Liver (tissue), 3 donors: ENCODE results near the gene PODXL2.

ENCODE experiments used
- CTCF ChIP-seq: fragments of 150-350 bp; IDR thresholded peaks from 2 replicates; pipeline ENCODE4 v1.5.1; 2017; ENCODE audit warnings: improper control_type of control experiment, low read depth, low read length; ENCODE audit not compliant: missing input control
- EGR1 ChIP-seq, 2 donors: IDR thresholded peaks; 2 replicates each; pipeline ENCODE4 v1.6.1; 2016 to 2018; ENCODE audit warnings: antibody characterized with exemption in 2 of 2, low read depth in 2 of 2
- GABPA ChIP-seq, 2 donors: IDR thresholded peaks in 1 of 2; conservative IDR thresholded peaks in 1 of 2; 2 replicates each; pipeline ENCODE4 v1.6.1; 2016; ENCODE audit warnings: antibody characterized with exemption in 2 of 2, mild to moderate bottlenecking in 1 of 2, moderate library complexity in 1 of 2
- HNF4A ChIP-seq, 2 donors: conservative IDR thresholded peaks; 2 replicates each; pipeline ENCODE4 v1.6.1; 2016; ENCODE audit warnings: antibody characterized with exemption in 2 of 2, mild to moderate bottlenecking in 2 of 2
- JUND ChIP-seq, 2 donors: IDR thresholded peaks; 2 replicates each; pipeline ENCODE4 v1.6.1; 2016; ENCODE audit warnings: antibody characterized with exemption in 2 of 2
- MAX ChIP-seq: IDR thresholded peaks from 2 replicates; pipeline ENCODE4 v1.6.1; 2016; ENCODE audit warnings: antibody characterized with exemption
- RAD21 ChIP-seq, 2 donors: IDR thresholded peaks; 2 replicates each; pipeline ENCODE4 v1.6.1; 2016; ENCODE audit warnings: antibody characterized with exemption in 2 of 2, mild to moderate bottlenecking in 2 of 2
- REST ChIP-seq: IDR thresholded peaks from 2 replicates; pipeline ENCODE4 v1.6.1; 2016; ENCODE audit warnings: antibody characterized with exemption, mild to moderate bottlenecking
- TAF1 ChIP-seq: conservative IDR thresholded peaks from 2 replicates; pipeline ENCODE4 v1.6.1; 2016; ENCODE audit warnings: antibody characterized with exemption, mild to moderate bottlenecking
- YY1 ChIP-seq: IDR thresholded peaks from 2 replicates; pipeline ENCODE4 v1.6.1; 2016; ENCODE audit warnings: antibody characterized with exemption, mild to moderate bottlenecking
- ZBTB33 ChIP-seq: IDR thresholded peaks from 2 replicates; pipeline ENCODE4 v1.6.1; 2016; ENCODE audit warnings: antibody characterized with exemption
- donor health status: healthy.
- donor health status: healthy.

- TF ChIP-seq CTCF, result no peak
- TF ChIP-seq YY1, result no peak
- no peak for TF ChIP-seq EGR1 (IDR thresholded peaks at IDR 0.05; ENCODE audit: low read depth in 2 of 2)
- no peak for TF ChIP-seq MAX
- no peak for TF ChIP-seq TAF1
- no peak for TF ChIP-seq HNF4A (conservative IDR thresholded peaks at IDR 0.05)
- no peak for TF ChIP-seq GABPA (IDR thresholded peaks at IDR 0.05 in 1 of 2, conservative IDR thresholded peaks at IDR 0.05 in 1 of 2)
- TF ChIP-seq ZBTB33, result no peak
- TF ChIP-seq JUND (IDR thresholded peaks at IDR 0.05), result no peak
- no peak for TF ChIP-seq REST
- TF ChIP-seq RAD21 (IDR thresholded peaks at IDR 0.05), result no peak
Measured at GRCh38 chr3:127660621-127661251, 31.8 kb downstream of the PODXL2 start.
